Measurements from ENCODE around the gene NKAIN2.

GRCh38 chr6:124463271-124463670 lies 659.6 kb downstream of the NKAIN2 start:
- TF ChIP-seq CTCF (IDR thresholded peaks at IDR 0.05), result no peak
- no peak for TF ChIP-seq GATA2 (CRISPR knock-in tag; IDR thresholded peaks at IDR 0.05)
- no peak for TF ChIP-seq RFX5 (IDR thresholded peaks at IDR 0.05; ENCODE audit: low read length)
- no peak for TF ChIP-seq MAX (IDR thresholded peaks at IDR 0.05; ENCODE audit: low read depth)
- TF ChIP-seq MXI1 (IDR thresholded peaks at IDR 0.05; ENCODE audit: low read depth, low read length), result no peak
- no peak for TF ChIP-seq CHD2 (IDR thresholded peaks at IDR 0.05; ENCODE audit: low read length, partially characterized antibody)

All from SK-N-SH (cell line).